Measurements from ENCODE around the gene PALM3.

GRCh38 chr19:14053500-14053899, 8.4 kb downstream of the PALM3 start:
- TF ChIP-seq CTCF (IDR thresholded peaks at IDR 0.05) (no peak), POLR2A (IDR thresholded peaks at IDR 0.05) (no peak)
